HUDEP-2 (cell line): ENCODE measurements around the gene PDAP1.
A peak's percentile ranks its signal among the peaks of the same experiment; 100 is the strongest.
"Not testable (repeated sequence)": the region's sequence is repeated elsewhere in the genome, so short reads cannot be mapped to it uniquely, and the experiment has no call there.

Experiments
- DNase-seq, 76 experiments: peaks; one replicate each; lab custom pipeline; 2025; ENCODE audit not compliant: unreplicated experiment in 76 of 76; lab: John Stamatoyannopoulos, UW

The PDAP1 gene

DNA sequence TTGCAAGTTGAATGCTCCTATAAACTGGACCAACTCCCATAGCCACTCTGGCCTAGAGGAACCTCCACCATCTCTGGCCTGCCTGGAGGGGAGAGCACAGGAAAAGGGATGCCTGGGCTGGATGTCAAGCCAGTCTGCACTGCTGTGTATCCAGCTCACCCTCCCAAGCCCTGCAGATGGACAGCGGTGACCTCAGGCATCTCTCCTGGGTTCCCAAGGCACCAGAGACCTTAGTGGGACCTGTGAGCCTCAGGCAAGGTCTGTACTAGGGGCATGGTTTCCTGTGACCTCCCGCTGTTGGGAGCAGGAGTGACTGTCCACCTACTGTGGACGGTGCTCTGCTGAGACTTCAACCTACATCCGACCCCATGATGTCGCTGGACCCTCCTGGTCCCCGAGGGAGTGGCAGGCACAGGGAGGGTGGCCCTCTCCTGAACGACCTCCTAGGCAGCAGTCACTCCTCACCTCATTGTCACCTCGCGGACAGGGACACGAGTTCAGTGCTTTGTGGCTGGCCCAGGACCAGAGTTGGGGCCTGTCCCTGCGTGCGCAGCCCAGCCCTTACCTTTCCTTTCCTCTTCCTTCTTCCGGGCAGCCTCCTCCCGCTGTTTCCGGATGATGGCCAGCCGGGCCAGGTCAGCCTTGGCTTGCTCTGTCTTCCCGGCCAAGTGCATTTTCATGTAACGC lies 11.0 kb downstream of the PDAP1 start:
- DNase-seq: no peak

GRCh38 chr7:99396418-99397296 lies 11.7 kb downstream of the PDAP1 start:
- DNase-seq: no peak

- DNase-seq: no peak
Measured at GRCh38 chr7:99395616-99396327, 12.6 kb downstream of the PDAP1 start.

- DNase-seq: no peak
Measured at GRCh38 chr7:99394188-99394502, 14.3 kb downstream of the PDAP1 start.

DNA sequence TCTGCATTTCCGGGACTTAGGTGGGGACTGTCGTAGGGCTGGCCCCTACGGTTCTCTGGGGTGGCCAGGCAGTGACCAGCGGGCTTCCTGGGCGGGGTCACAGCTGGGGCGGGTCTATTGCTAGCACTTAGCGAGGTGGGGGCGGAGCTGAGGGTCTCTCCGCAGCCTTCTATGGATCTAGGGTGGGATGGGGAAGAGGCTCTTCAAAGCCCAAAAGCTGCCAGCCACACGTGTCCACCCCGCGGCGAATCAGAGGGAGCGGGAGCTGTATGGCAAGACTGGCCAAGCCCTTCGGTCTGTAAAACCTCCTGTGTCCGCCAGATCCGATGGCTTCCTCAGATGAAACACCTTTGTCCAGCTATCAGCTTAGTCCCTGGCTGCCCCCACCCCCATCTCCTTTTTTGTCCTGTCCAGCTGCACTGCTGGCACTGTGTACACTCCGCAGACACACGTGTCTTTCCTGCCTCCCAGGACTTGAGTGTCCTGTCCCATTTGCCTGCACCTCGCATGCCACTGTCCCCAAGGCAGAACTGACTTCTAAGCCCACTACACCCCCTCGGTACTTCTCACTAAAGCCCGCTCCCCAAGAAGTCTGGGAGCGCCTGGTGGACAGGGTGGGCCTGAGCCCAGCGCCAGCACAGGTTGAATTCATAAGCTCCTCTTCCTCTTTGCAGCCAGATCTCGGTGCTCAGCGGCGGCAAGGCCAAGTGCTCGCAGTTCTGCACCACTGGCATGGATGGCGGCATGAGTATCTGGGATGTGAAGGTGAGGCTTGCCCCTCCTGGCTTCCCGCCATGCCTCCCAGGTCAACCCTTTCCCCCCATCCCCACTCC lies 14.8 kb downstream of the PDAP1 start:
- DNase-seq: peak in 1 of 76 experiments; percentile 37

- DNase-seq: peak in 48 of 76 experiments; percentile 2 to 67 (median 42)
Measured at GRCh38 chr7:99392659-99393354, 15.6 kb downstream of the PDAP1 start.

DNA sequence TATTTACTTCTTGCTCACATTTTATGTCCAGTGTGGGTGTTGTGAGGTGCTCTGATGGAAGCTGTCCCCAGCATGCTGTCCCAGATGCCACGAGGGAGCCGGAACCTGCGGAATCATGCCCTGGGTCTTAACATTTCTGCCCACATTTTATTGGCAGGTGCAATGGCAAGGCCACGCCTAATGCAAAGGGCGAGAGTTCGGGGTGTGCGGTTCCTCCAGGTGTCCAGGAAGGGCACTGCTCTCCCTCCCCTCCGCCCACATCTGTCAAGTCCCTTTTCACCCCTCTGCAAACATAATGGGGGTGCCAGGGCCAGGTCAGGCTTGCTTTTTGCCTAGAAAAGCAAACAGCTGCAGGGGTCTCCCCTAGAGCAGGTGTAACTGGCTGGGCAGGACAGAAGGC lies 16.4 kb downstream of the PDAP1 start:
- no peak for DNase-seq

GRCh38 chr7:99390941-99391602 lies 17.3 kb downstream of the PDAP1 start:
- no peak for DNase-seq

GRCh38 chr7:99389772-99390171 lies 18.6 kb downstream of the PDAP1 start:
- DNase-seq: no peak

DNA sequence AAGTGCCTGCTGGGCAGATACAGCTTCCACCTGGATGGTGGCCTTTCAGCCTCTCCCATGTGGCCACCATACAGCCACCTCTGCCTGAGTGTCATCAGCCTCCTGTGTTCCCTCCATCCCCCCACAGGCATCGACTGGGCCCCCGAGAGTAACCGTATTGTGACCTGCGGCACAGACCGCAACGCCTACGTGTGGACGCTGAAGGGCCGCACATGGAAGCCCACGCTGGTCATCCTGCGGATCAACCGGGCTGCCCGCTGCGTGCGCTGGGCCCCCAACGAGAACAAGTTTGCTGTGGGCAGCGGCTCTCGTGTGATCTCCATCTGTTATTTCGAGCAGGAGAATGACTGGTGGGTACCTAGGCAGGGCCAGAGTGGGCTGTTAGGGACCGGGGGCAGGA lies 20.5 kb downstream of the PDAP1 start:
- DNase-seq: no peak

DNA sequence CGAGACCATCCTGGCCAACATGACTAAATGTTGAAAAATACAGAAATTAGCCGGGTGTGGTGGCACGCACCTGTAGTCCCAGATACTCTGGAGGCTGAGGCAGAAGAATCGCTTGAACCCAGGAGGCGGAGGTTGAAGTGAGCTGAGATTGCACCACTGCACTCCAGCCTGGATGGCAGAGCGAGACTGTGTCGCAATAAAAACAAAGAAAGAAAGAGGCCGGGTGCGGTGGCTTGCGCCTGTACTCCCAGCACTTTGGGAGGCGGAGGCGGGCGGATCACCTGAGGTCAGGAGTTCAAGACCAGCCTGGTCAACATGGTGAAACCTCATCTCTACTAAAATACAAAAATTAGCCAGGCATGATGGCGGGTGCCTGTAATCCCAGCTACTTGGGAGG lies 21.2 kb downstream of the PDAP1 start:
- DNase-seq: not testable (repeated sequence)

GRCh38 chr7:99386584-99387238 lies 21.7 kb downstream of the PDAP1 start:
- DNase-seq: peak in 53 of 76 experiments; percentile 6 to 68 (median 27)

- DNase-seq: no peak
Measured at GRCh38 chr7:99385564-99385963, 22.8 kb downstream of the PDAP1 start.

- no peak for DNase-seq
Measured at GRCh38 chr7:99384523-99384922, 23.9 kb downstream of the PDAP1 start.

GRCh38 chr7:99383791-99384370 lies 24.5 kb downstream of the PDAP1 start:
- no peak for DNase-seq

DNA sequence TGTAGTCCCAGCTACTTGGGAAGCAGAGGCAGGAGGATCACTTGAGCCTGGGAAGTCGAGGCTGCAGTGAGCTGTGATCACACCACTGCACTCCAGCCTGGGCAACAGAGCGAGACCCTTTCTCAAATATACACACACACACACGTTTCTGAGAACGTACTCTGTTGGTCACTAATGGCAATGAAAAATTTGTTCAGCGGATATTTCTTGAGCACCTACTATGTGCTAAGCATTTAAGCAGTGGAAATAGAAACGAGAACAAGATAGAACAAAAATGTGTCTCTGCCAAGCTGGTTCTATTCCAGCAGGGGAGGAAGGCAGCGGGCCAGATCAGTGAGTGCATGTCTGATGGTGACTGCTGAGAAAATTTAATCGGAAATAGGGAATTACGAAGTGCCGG lies 25.2 kb downstream of the PDAP1 start:
- no peak for DNase-seq

GRCh38 chr7:99381664-99382075 lies 26.7 kb downstream of the PDAP1 start:
- DNase-seq: peak in 12 of 76 experiments; percentile 7 to 58 (median 21)

GRCh38 chr7:99380823-99381663 lies 27.4 kb downstream of the PDAP1 start:
- DNase-seq: no peak
